H4 (cell line): ENCODE measurements around the gene DCDC2C. TPM values are rescaled to one million over a fixed set of nuclear protein-coding genes. Genes with fewer than 3 reads are reported as not detected.
"Not testable (repeated sequence)": the region's sequence is repeated elsewhere in the genome, so short reads cannot be mapped to it uniquely, and the experiment has no call there.

Source experiments
- DNase-seq: peaks from one replicate; pipeline ENCODE4 v3.0.0-alpha.2; 2015; ENCODE audit warnings: low spot score
- total RNA-seq: library from RNA; depleted of rRNA; stranded (reverse); fragments of >200 nt; shearing (Covaris generic); gene quantifications from 2 replicates; pipeline ENCODE4 v1.2.3, GENCODE V29; 2014

DCDC2C gene
- total RNA-seq, 1 experiment from 2014 or later = not detected

DNA sequence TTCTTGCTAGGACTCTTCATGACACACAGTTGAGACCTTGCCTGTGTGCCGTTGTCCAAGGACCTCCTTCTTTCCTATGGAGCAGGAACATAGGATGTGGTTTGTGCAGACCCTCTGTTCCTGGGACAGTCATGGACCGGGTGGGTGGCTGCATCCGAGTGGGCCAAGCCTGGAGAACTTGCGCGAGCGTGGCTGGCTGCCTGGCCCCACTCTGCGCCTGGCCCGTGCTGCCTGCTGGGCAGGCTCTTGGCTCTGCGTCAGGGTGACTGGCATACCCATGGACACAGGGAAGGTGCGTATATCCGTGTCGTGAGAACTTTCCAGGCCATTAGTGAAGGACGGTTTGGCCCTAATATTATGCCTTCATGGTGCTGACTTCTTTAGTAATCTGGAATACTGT lies 68.2 kb downstream of the DCDC2C start:
- DNase-seq = no peak

- DNase-seq = no peak
Measured at GRCh38 chr2:3774336-3774735, 71.0 kb downstream of the DCDC2C start.

- DNase-seq = no peak
Measured at GRCh38 chr2:3776311-3776710, 72.9 kb downstream of the DCDC2C start.

DNA sequence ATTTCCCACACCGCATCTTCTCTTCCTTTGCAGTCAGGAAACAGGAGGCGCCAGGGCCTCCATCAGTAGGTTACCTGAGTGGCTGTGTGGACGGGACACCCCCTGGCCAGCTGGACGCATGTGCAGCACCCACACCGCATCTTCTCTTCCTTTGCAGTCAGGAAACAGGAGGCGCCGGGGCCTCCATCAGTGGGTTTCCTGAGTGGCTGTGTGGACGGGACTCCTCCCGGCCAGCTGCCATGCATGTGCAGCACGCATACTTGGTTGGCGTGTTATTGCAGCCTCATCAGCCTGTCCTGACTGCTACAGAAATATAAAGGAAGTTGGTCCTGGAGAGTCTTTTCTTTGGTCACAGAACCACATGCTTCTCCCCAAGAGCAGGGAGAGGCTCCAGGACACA lies 74.6 kb downstream of the DCDC2C start:
- DNase-seq = no peak

DNA sequence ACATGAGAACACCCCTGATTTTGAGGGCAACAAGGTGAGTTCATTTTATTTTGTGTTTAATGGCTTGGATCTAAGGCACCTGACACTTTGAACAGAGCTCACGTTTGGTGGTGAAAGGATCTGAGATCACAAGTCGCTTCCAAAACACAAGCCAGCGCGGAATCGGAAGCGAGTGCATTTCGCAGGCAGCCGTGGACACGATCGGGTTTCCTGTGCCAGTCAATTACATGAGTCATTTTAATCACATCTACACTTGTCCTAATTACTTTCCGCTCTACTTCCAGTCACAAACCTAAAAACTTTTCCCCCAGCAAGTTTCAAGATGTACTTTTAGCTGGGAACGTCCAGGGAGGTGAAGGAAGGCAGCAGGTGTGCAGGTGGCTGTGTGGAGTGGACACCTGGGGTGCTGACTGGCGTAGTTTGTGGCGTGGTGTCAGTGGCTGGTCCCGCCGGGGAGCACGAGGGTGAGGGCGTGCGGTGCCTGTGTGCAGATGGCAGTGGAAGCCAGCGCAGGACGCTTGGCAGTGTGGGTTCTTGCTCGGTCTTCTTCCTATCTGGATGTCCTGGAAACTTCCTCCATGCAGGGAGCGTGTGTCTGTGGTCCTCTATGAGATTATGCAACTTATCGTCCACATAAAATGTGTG lies 75.6 kb downstream of the DCDC2C start:
- no peak for DNase-seq

DNA sequence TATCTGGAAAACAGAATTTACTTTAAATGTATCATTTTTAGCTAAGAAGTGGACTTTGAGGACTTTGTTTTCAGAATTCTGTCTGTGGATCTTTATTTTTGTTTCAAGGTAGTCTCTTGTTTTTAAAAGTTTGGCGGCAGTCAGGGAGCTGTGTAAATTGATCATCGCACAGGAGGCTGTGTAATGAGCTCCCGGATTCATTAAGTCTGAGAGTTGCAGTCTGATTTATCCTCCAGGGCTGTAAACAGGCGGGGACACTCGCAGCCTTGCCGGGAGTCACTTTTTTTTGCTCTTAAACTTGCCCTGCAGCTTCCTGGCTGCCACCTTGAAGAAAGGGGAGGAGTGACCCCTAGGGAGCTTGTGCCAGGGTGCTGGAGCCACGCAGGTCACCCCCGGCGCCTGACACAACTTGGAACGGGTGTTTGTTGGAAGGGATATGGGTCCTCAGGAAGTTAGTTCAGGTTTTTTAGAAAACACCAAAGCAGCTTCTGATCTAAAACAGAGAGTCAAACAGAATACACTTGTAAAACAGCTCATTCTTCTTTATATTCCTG lies 76.2 kb downstream of the DCDC2C start:
- DNase-seq = no peak

- peak; percentile 68 for DNase-seq
Measured at GRCh38 chr2:3780477-3781402, 77.4 kb downstream of the DCDC2C start.

DNA sequence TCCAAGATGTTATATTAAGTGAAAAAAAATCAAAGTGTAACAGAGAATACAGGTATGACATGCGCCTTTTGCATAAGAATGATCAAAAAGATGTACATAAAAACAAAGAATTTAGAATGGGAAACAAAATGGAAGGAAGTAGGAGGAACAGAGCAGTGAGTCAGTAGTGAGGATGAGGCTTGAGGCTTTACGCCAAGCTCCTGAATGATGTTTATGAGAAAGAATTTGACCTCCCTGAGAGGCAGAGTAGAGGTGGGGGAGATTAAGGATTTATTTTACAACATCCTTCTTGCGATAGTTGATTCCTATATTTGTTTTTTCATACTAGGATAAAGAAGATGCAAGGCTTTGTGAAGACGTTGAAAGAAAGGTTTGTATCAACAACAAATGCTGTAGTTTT lies 81.4 kb downstream of the DCDC2C start:
- DNase-seq = no peak

DNA sequence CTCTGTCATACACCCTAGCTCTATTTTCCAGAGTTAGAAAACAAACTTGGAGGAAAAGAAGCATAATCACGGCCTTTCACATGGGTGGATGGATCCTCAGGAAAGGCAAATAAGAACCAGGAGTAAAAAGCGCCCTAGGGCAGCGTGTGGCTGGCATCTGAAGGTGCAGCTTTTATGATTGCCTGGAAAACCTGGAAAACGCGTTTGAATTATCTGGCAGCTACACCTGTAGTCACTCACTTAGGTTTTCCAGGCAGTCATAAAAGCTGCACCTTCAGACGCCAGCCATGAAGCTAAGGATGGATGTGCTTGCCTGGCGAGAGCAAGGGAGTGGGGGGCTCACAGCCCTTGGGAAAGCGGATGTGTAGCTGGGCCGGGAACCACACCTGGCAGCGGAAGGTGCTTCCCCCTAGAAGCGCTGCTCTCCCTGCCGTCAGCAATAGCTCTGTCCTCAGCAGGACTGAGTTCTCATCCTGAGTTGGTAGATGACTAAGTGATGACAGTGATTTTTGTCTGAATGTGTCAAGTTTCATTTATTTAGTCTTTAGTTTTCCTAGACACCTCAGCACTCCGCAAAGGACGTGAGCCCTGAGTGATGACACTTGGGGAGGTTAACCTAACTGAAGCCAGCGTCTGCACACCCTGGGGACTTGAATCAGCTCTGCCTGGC lies 82.0 kb downstream of the DCDC2C start:
- DNase-seq = no peak

GRCh38 chr2:3785890-3786273 lies 82.5 kb downstream of the DCDC2C start:
- DNase-seq = no peak

DNA sequence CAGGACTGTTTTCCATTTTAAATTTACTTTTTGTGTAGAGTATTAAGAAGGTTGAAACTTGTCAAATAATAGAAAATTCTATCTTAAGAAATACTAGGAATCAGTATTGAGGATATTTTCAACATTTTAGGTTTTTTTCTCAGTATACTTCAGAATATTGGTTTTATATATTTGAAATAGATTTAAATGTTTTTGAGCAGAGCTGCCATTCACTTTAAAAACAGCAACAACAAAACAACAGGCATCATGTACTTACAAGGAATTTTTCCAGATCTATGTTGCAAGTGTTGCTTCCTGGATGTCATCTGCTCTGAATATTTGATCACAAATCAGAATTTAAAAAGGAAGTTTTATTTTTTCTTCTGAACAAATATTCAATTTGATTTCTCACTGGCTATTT lies 84.4 kb downstream of the DCDC2C start:
- DNase-seq = no peak

- no peak for DNase-seq
Measured at GRCh38 chr2:3789256-3789655, 85.9 kb downstream of the DCDC2C start.

DNA sequence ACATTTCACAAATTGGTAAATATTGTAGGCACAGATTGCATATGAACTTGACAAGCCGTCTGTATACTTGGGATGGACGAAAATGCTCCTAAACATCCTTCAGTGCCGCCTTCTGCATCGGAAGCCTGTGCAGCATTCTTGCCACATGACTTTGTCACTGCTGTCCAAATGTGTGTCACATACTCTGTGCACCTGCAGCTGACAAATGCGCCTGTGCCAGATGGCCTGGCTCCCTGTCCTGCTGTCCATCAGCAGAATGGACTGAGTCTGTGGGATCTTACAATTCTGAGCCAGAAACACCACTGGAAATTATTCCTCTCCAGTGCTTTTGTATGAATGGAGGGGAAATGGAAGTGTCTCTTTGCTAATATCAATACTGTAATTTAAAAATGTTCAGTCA lies 89.9 kb downstream of the DCDC2C start:
- DNase-seq = no peak

GRCh38 chr2:3801506-3801905 lies 98.1 kb downstream of the DCDC2C start:
- DNase-seq = no peak

- no peak for DNase-seq
Measured at GRCh38 chr2:3805201-3805939, 102.0 kb downstream of the DCDC2C start.

DNA sequence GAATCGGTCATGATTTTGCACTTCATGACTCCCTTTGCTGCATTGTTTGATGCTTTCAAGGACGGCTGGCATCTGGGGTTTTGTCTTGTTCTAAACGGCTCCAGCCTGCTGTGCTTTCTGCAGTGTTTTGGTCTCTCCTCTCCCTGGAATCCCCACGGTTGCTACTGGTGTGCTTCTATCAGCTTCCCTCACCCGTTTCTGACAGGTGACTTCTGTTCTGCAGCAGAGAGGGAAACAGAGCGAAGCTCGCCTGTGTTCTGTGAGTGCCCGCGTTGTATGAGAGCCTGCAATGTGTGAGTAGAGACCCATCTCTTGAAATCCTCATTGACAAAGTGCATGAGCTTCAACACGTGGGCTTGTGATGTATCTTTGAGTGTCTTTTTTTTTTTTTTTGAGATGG lies 102.8 kb downstream of the DCDC2C start:
- DNase-seq = no peak

DNA sequence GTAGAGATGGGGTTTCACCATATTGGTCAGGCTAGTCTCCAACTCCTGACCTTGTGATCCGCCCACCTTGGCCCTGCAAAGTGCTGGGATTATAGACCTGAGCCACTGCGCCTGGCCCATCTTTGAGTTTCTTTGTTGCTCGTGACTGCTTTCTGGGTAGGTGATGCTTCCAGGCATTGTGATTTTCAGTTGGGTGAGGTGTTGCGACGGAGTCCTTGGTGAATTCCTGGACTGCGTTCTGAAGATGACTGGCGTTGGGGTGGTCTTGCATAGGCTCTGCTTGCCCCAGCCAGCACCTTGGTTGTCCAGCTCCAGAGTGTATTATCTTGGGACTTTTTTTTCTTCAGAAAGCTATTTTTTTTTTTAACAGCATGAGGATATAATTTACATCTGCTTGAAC lies 103.4 kb downstream of the DCDC2C start:
- no peak for DNase-seq

GRCh38 chr2:3807853-3808252 lies 104.5 kb downstream of the DCDC2C start:
- DNase-seq = peak; percentile 55

- no peak for DNase-seq
Measured at GRCh38 chr2:3814706-3815245, 111.4 kb downstream of the DCDC2C start.

GRCh38 chr2:3817144-3817543 lies 113.8 kb downstream of the DCDC2C start:
- not testable (repeated sequence) for DNase-seq

DNA sequence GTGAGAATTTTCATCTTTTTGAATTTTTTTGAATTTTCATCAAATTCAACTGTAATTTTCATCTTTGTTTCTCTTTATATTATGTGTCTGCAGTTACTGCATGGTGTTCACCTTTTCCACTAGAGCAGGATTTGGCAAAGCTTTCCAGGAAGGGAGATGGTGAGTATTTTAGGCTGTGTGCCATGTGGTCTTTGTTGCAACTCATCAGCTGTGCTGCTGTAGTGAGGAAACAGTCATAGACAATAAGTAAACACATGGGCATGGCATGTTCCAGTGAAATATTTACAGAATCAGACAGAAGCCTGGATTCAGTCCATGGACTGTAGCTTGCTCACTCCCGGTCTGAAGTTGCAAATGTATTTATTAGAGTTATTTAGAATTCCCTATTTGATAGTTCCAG lies 120.4 kb downstream of the DCDC2C start:
- peak; percentile 14 for DNase-seq
